Measurements from ENCODE around the gene CNKSR3.

Gene CNKSR3

GRCh38 chr6:154479351-154479769, 31.1 kb downstream of the CNKSR3 start:
- TF ChIP-seq USF1 (IDR thresholded peaks at IDR 0.05) (no peak), RAD21 (IDR thresholded peaks at IDR 0.05; ENCODE audit: low read depth) (no peak), NFIC (IDR thresholded peaks at IDR 0.05) (no peak), EGR1 (IDR thresholded peaks at IDR 0.05) (no peak), TEAD4 (IDR thresholded peaks at IDR 0.05) (no peak), ZBTB7A (IDR thresholded peaks at IDR 0.05; ENCODE audit: low read depth) (no peak), YY1 (IDR thresholded peaks at IDR 0.05; ENCODE audit: low read depth) (no peak), REST (IDR thresholded peaks at IDR 0.05; ENCODE audit: low read depth) (no peak), MAX (IDR thresholded peaks at IDR 0.05) (no peak), TAF1 (IDR thresholded peaks at IDR 0.05; ENCODE audit: low read depth) (no peak)

- TF ChIP-seq ZBTB7A (IDR thresholded peaks at IDR 0.05; ENCODE audit: low read depth) (no peak), REST (IDR thresholded peaks at IDR 0.05; ENCODE audit: low read depth) (no peak), CREB1 (IDR thresholded peaks at IDR 0.05; ENCODE audit: low read depth) (no peak), USF1 (IDR thresholded peaks at IDR 0.05) (no peak), EGR1 (IDR thresholded peaks at IDR 0.05) (no peak), MAX (IDR thresholded peaks at IDR 0.05) (no peak), RAD21 (IDR thresholded peaks at IDR 0.05; ENCODE audit: low read depth) (no peak), TEAD4 (IDR thresholded peaks at IDR 0.05) (no peak), CEBPB (IDR thresholded peaks at IDR 0.05) (no peak), FOXM1 (IDR thresholded peaks at IDR 0.05; ENCODE audit: borderline replicate concordance, low read depth) (no peak), EP300 (IDR thresholded peaks at IDR 0.05; ENCODE audit: borderline replicate concordance) (no peak)
These were observed 31.8 kb downstream of the CNKSR3 start for GRCh38 chr6:154478701-154479060.

GRCh38 chr6:154478021-154478700, 32.3 kb downstream of the CNKSR3 start:
- TF ChIP-seq REST (IDR thresholded peaks at IDR 0.05; ENCODE audit: low read depth) = no peak
- TF ChIP-seq FOXM1 (IDR thresholded peaks at IDR 0.05; ENCODE audit: borderline replicate concordance, low read depth) = no peak
- TF ChIP-seq TEAD4 (IDR thresholded peaks at IDR 0.05) = no peak
- TF ChIP-seq TCF12 (IDR thresholded peaks at IDR 0.05; ENCODE audit: low read depth) = no peak

- TF ChIP-seq FOXM1 (IDR thresholded peaks at IDR 0.05; ENCODE audit: borderline replicate concordance, low read depth) = no peak
These were observed 34.0 kb downstream of the CNKSR3 start for GRCh38 chr6:154476494-154476893.

GRCh38 chr6:154474648-154475428, 35.6 kb downstream of the CNKSR3 start:
- TF ChIP-seq TEAD4 (IDR thresholded peaks at IDR 0.05) (no peak), CREB1 (IDR thresholded peaks at IDR 0.05; ENCODE audit: low read depth) (no peak), MAX (IDR thresholded peaks at IDR 0.05) (no peak), USF1 (IDR thresholded peaks at IDR 0.05) (no peak), TCF12 (IDR thresholded peaks at IDR 0.05; ENCODE audit: low read depth) (no peak), NFIC (IDR thresholded peaks at IDR 0.05) (no peak), EP300 (IDR thresholded peaks at IDR 0.05; ENCODE audit: borderline replicate concordance) (no peak), RAD21 (IDR thresholded peaks at IDR 0.05; ENCODE audit: low read depth) (no peak)
